NT2/D1 (cell line): Measurements from ENCODE around the gene CTSC.

Experiments used
- SUZ12 ChIP-seq: IDR thresholded peaks from 2 replicates; pipeline ENCODE4 v1.6.1; 2011; ENCODE audit not compliant: insufficient read length, insufficient read depth; ENCODE audit errors: extremely low read depth
- YY1 ChIP-seq: IDR thresholded peaks from 2 replicates; pipeline ENCODE4 v1.6.1; 2011; ENCODE audit not compliant: insufficient read length, insufficient read depth
- ZNF274 ChIP-seq: IDR thresholded peaks from 2 replicates; pipeline ENCODE4 v1.6.1; 2011; ENCODE audit warnings: mild to moderate bottlenecking, low read depth, low read length

DNA sequence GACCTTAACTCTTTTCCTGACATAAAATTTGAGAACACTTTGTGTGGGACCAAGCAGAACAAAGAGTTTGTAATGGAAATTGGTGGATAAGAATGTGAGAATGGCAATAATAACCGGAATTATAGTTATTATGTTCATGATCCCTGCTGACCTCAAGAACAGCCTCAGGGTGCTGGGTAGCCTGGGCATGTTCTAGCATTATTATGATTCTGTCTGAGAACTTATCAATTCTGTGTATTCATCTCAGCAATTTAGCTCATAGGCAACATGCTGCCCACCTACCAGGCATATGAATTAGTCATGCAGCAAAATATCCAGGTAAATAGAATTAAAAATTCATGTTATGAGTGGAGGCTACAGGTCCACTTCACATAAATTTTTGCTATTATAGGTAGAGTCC is 61.9 kb downstream of the CTSC start:
- TF ChIP-seq ZNF274 (no peak), SUZ12 (no peak), YY1 (no peak)
